ENCODE data around the gene LIMS2. TPM values are rescaled to one million over a fixed set of nuclear protein-coding genes. Genes with fewer than 3 reads are reported as not detected.

LIMS2 gene
- total and polyA plus RNA-seq, 2 of the 8 experiments (the other 6 are each of a cell fraction or from before 2014, with no cell fraction given): 3.3 to 4.8 TPM

- no peak for TF ChIP-seq RAD21 (IDR thresholded peaks at IDR 0.05 in 1 of 2, conservative IDR thresholded peaks at IDR 0.05 in 1 of 2; ENCODE audit: low read depth in 2 of 2, low read length in 2 of 2)
- TF ChIP-seq CBX5 (IDR thresholded peaks at IDR 0.05; ENCODE audit: low read depth, low read length): no peak
- no peak for TF ChIP-seq RFX5 (IDR thresholded peaks at IDR 0.05; ENCODE audit: borderline replicate concordance, low read depth, low read length)
- no peak for TF ChIP-seq NANOG (IDR thresholded peaks at IDR 0.05; ENCODE audit: insufficient read depth, low read depth, low read length, poor library complexity, severe bottlenecking)
- no peak for TF ChIP-seq POLR2AphosphoS5 (IDR thresholded peaks at IDR 0.05; ENCODE audit: low read depth, low read length)
- no peak for TF ChIP-seq PHF8 (conservative IDR thresholded peaks at IDR 0.05; ENCODE audit: low read depth, low read length)
- TF ChIP-seq BCL11A (IDR thresholded peaks at IDR 0.05; ENCODE audit: low read depth in 2 of 2, low read length in 2 of 2): no peak
- no peak for TF ChIP-seq MAX (IDR thresholded peaks at IDR 0.05)
- TF ChIP-seq TAF1 (IDR thresholded peaks at IDR 0.05; ENCODE audit: low read depth, low read length): no peak
These were observed 2.7 kb downstream of the LIMS2 start (continued) for GRCh38 chr2:127672341-127673224.
